Brain pericyte (primary cell): ENCODE measurements around the gene LAS1L.
"Not testable (repeated sequence)": the region's sequence is repeated elsewhere in the genome, so short reads cannot be mapped to it uniquely, and the experiment has no call there.

Experiments
- DNase-seq: peaks from one replicate; pipeline ENCODE4 v3.0.0-alpha.2; 2012; ENCODE audit warnings: low read depth, low spot score

LAS1L gene

GRCh38 chrX:65517923-65518322 lies 16.7 kb downstream of the LAS1L start:
- DNase-seq: no peak

- no peak for DNase-seq
Measured at GRCh38 chrX:65516756-65517155, 17.8 kb downstream of the LAS1L start.

GRCh38 chrX:65513610-65514009 lies 21.0 kb downstream of the LAS1L start:
- DNase-seq: no peak

- DNase-seq: no peak
Measured at GRCh38 chrX:65509400-65509799, 25.2 kb downstream of the LAS1L start.

GRCh38 chrX:65508851-65509250 lies 25.7 kb downstream of the LAS1L start:
- DNase-seq: no peak

- no peak for DNase-seq
Measured at GRCh38 chrX:65502618-65503017, 32.0 kb downstream of the LAS1L start.

GRCh38 chrX:65493431-65493830 lies 41.2 kb downstream of the LAS1L start:
- no peak for DNase-seq

GRCh38 chrX:65491620-65492019 lies 43.0 kb downstream of the LAS1L start:
- no peak for DNase-seq

- no peak for DNase-seq
Measured at GRCh38 chrX:65488495-65488894, 46.1 kb downstream of the LAS1L start.

- no peak for DNase-seq
Measured at GRCh38 chrX:65480960-65481359, 53.6 kb downstream of the LAS1L start.

GRCh38 chrX:65479102-65479501 lies 55.5 kb downstream of the LAS1L start:
- not testable (repeated sequence) for DNase-seq

- no peak for DNase-seq
Measured at GRCh38 chrX:65476564-65476963, 58.0 kb downstream of the LAS1L start.

- no peak for DNase-seq
Measured at GRCh38 chrX:65463550-65463949, 71.0 kb downstream of the LAS1L start.
